ENCODE results near the gene LRRC47. TPM values are rescaled to one million over a fixed set of nuclear protein-coding genes. Genes with fewer than 3 reads are reported as not detected.

Gene LRRC47
- total and polyA plus RNA-seq, 2 of the 13 experiments (the other 11 are each of a cell fraction or from before 2014, with no cell fraction given) = 18.3 to 52.5 TPM

DNA sequence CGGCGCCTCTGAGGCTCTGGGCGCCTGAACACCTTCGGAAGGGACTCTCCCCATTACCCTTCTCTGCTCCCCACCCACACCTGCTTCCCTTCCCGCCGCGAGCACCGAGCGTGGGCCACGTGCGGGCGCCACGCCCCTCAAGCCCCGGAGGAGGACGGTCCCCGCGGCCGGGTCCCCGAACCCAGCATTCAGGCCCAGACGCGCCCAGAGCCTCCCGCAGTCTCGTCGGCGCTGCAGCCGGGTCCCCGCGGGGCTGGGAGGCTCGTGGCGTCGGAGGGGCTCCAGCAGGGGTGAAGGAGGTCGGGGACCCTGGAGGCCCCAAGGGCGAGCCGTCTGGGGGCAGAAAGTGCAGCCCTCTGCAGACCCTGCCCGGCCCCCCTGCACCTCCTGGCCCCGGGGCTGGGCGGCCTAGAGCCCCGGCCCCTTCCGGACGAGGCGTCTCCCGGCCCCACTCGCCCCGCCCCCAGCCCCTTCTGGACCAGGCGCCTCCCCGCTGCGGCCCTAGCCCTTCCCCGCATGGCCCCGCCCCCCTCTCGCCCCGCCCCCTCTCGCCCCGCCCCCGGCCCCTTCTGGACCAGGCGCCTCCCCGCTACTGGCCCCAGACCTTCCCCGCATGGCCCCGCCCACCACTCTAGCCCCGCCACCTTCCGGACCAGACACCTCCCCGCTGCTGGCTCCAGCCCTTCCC lies 24.1 kb downstream of the LRRC47 start (continued):
- TF ChIP-seq, protein P1, sequence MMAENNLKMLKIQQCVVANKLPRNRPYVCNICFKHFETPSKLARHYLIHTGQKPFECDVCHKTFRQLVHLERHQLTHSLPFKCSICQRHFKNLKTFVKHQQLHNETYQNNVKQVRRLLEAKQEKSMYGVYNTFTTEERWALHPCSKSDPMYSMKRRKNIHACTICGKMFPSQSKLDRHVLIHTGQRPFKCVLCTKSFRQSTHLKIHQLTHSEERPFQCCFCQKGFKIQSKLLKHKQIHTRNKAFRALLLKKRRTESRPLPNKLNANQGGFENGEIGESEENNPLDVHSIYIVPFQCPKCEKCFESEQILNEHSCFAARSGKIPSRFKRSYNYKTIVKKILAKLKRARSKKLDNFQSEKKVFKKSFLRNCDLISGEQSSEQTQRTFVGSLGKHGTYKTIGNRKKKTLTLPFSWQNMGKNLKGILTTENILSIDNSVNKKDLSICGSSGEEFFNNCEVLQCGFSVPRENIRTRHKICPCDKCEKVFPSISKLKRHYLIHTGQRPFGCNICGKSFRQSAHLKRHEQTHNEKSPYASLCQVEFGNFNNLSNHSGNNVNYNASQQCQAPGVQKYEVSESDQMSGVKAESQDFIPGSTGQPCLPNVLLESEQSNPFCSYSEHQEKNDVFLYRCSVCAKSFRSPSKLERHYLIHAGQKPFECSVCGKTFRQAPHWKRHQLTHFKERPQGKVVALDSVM (CRISPR knock-in tag; IDR thresholded peaks at IDR 0.05) = no peak
- no peak for TF ChIP-seq ZNF33B (CRISPR knock-in tag; IDR thresholded peaks at IDR 0.05)
- TF ChIP-seq TP53 (CRISPR knock-in tag; conservative IDR thresholded peaks at IDR 0.05) = no peak
- TF ChIP-seq ZNF563 (CRISPR knock-in tag; IDR thresholded peaks at IDR 0.05) = peak; percentile 30; the same call in 1 of the 2 replicates
- TF ChIP-seq, protein P2, sequence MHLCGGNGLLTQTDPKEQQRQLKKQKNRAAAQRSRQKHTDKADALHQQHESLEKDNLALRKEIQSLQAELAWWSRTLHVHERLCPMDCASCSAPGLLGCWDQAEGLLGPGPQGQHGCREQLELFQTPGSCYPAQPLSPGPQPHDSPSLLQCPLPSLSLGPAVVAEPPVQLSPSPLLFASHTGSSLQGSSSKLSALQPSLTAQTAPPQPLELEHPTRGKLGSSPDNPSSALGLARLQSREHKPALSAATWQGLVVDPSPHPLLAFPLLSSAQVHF (CRISPR knock-in tag; IDR thresholded peaks at IDR 0.05) = no peak
- TF ChIP-seq ZFP41 (CRISPR knock-in tag; IDR thresholded peaks at IDR 0.05; ENCODE audit: borderline replicate concordance) = no peak
- no peak for TF ChIP-seq ELF3 (CRISPR knock-in tag; IDR thresholded peaks at IDR 0.05)
- no peak for TF ChIP-seq U2AF1 (optimal IDR thresholded peaks at IDR 0.05; ENCODE audit: low read depth, low read length)
- TF ChIP-seq KLF12 (CRISPR knock-in tag; IDR thresholded peaks at IDR 0.05; ENCODE audit: borderline replicate concordance) = 0 out of 2 replicates have a peak, but pooled peaks have one; percentile 18
- TF ChIP-seq, protein P3, sequence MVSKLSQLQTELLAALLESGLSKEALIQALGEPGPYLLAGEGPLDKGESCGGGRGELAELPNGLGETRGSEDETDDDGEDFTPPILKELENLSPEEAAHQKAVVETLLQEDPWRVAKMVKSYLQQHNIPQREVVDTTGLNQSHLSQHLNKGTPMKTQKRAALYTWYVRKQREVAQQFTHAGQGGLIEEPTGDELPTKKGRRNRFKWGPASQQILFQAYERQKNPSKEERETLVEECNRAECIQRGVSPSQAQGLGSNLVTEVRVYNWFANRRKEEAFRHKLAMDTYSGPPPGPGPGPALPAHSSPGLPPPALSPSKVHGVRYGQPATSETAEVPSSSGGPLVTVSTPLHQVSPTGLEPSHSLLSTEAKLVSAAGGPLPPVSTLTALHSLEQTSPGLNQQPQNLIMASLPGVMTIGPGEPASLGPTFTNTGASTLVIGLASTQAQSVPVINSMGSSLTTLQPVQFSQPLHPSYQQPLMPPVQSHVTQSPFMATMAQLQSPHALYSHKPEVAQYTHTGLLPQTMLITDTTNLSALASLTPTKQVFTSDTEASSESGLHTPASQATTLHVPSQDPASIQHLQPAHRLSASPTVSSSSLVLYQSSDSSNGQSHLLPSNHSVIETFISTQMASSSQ (IDR thresholded peaks at IDR 0.05; ENCODE audit: low read depth) = no peak
- TF ChIP-seq, protein P3 (CRISPR knock-in tag; IDR thresholded peaks at IDR 0.05; ENCODE audit: borderline replicate concordance) = no peak
- TF ChIP-seq ARNT (IDR thresholded peaks at IDR 0.05) = no peak
- TF ChIP-seq MTA3 (CRISPR knock-in tag; IDR thresholded peaks at IDR 0.05) = no peak
- no peak for TF ChIP-seq ZNF121 (CRISPR knock-in tag; IDR thresholded peaks at IDR 0.05)
- no peak for TF ChIP-seq GLI4 (CRISPR knock-in tag; IDR thresholded peaks at IDR 0.05; ENCODE audit: borderline replicate concordance)
- TF ChIP-seq, protein P4, sequence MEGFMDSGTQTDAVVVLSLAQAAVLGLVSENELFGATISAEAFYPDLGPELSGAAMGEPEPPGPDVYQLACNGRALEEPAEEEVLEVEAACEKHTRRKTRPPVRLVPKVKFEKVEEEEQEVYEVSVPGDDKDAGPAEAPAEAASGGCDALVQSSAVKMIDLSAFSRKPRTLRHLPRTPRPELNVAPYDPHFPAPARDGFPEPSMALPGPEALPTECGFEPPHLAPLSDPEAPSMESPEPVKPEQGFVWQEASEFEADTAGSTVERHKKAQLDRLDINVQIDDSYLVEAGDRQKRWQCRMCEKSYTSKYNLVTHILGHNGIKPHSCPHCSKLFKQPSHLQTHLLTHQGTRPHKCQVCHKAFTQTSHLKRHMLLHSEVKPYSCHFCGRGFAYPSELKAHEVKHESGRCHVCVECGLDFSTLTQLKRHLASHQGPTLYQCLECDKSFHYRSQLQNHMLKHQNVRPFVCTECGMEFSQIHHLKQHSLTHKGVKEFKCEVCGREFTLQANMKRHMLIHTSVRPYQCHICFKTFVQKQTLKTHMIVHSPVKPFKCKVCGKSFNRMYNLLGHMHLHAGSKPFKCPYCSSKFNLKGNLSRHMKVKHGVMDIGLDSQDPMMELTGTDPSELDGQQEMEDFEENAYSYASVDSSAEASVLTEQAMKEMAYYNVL (CRISPR knock-in tag; IDR thresholded peaks at IDR 0.05; ENCODE audit: borderline replicate concordance) = no peak
- no peak for TF ChIP-seq NR3C1 (CRISPR knock-in tag; IDR thresholded peaks at IDR 0.05)
- TF ChIP-seq ZC3H13 (CRISPR knock-in tag; IDR thresholded peaks at IDR 0.05) = no peak
- TF ChIP-seq HNRNPL (IDR thresholded peaks at IDR 0.05; ENCODE audit: low read depth, low read length) = no peak
- no peak for TF ChIP-seq TSC22D2 (CRISPR knock-in tag; IDR thresholded peaks at IDR 0.05; ENCODE audit: borderline replicate concordance)
- no peak for TF ChIP-seq ZNF367 (CRISPR knock-in tag; IDR thresholded peaks at IDR 0.05; ENCODE audit: borderline replicate concordance)
- TF ChIP-seq, protein P5, sequence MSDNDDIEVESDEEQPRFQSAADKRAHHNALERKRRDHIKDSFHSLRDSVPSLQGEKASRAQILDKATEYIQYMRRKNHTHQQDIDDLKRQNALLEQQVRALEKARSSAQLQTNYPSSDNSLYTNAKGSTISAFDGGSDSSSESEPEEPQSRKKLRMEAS (IDR thresholded peaks at IDR 0.05) = no peak
